ENCODE measurements around the gene SMARCA2. TPM values are rescaled to one million over a fixed set of nuclear protein-coding genes. Genes with fewer than 3 reads are reported as not detected.

The SMARCA2 gene
- total RNA-seq, 1 experiment from 2014 or later = 27.9 TPM

GRCh38 chr9:2242831-2243330, 227.7 kb downstream of the SMARCA2 start:
- POLR2A ChIA-PET (ENCODE audit: unreplicated experiment) = no interaction called here

More at GRCh38 chr9:2242831-2243330, 227.7 kb downstream of the SMARCA2 start:
- no peaks in the 10 kb centered on the region for H3K27me3 ChIP-seq (ENCODE audit: low read length)
- no peaks in the 10 kb centered on the region for H4K20me1 ChIP-seq (ENCODE audit: low read length)
- ATAC-seq (no peak), DNase-seq (no peak)
- CTCF ChIA-PET = interaction anchor here (0.6 kb wide), 1 partner anchor 1405 kb away, joined by 5 read pairs; no protein-coding TSS in a partner anchor
- H3K4me3 ChIP-seq (ENCODE audit: low read length) = no peak overlapping the region
- no TSS peak for BruUV-seq (replicated peaks)
- no peak overlapping the region for H3K27ac ChIP-seq (ENCODE audit: low read length)
- no peaks in the 10 kb centered on the region for H3K9me2 ChIP-seq (replicated peaks; ENCODE audit: low read length)
- intact Hi-C loops (cut with micrococcal nuclease) = loop anchor here (5.0 kb wide), 1 partner anchor 86 kb away; no protein-coding TSS in a partner anchor
- no peak for TF ChIP-seq EZH2phosphoT487 (IDR thresholded peaks at IDR 0.05; ENCODE audit: borderline replicate concordance, low read length)
- no peak for TF ChIP-seq EZH2 (IDR thresholded peaks at IDR 0.05; ENCODE audit: low read length, unreplicated experiment)
- no peak for TF ChIP-seq CTCF (conservative IDR thresholded peaks at IDR 0.05; ENCODE audit: low read depth, low read length)
- no peaks in the 10 kb centered on the region for H3F3A ChIP-seq (ENCODE audit: low read length, unreplicated experiment)
- H3K4me1 ChIP-seq (ENCODE audit: insufficient read depth, low read length) = peaks cover 7% of the 10 kb centered on the region; the same call in 1 of the 2 replicates
- no peak overlapping the region for H2AFZ ChIP-seq (ENCODE audit: low read length)
- no peak overlapping the region for H3K9ac ChIP-seq (ENCODE audit: low read length)
- no peaks in the 10 kb centered on the region for H3K9me3 ChIP-seq (ENCODE audit: low read length)
- 0 out of 2 replicates have a peak overlapping the region, but pooled peaks have one; percentile 90 for H3K4me2 ChIP-seq (ENCODE audit: low read length)
- H3K36me3 ChIP-seq (ENCODE audit: low read depth, low read length) = no peaks in the 10 kb centered on the region
- no peaks in the 10 kb centered on the region for H3K79me2 ChIP-seq (ENCODE audit: low read length)

All from PC-3 (cell line).